ENCODE data around the gene TRIM51.
"Not testable (repeated sequence)": the region's sequence is repeated elsewhere in the genome, so short reads cannot be mapped to it uniquely, and the experiment has no call there.

DNA sequence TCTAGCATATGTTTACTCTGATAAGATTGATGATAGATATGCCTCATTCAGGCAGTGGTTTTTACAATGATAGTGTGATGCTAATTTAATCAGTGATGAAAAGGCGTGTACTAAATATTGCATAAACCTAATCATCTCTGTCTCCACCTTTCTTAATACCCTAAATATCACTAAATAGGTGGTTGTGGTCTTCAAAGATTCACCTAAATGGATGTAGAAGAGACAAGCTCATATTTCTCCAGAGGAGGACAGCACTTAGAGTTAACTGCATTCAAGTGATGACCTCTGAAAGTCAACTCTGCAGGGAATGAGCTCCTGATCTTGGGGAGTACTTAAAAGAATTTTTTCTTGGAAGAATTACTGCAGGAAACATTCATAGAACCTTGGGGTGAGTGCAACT is at the start of gene TRIM51:
- TF ChIP-seq, protein P1, sequence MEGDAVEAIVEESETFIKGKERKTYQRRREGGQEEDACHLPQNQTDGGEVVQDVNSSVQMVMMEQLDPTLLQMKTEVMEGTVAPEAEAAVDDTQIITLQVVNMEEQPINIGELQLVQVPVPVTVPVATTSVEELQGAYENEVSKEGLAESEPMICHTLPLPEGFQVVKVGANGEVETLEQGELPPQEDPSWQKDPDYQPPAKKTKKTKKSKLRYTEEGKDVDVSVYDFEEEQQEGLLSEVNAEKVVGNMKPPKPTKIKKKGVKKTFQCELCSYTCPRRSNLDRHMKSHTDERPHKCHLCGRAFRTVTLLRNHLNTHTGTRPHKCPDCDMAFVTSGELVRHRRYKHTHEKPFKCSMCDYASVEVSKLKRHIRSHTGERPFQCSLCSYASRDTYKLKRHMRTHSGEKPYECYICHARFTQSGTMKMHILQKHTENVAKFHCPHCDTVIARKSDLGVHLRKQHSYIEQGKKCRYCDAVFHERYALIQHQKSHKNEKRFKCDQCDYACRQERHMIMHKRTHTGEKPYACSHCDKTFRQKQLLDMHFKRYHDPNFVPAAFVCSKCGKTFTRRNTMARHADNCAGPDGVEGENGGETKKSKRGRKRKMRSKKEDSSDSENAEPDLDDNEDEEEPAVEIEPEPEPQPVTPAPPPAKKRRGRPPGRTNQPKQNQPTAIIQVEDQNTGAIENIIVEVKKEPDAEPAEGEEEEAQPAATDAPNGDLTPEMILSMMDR (IDR thresholded peaks at IDR 0.05) = not testable (repeated sequence)
- TF ChIP-seq EZH2 (IDR thresholded peaks at IDR 0.05; ENCODE audit: borderline replicate concordance, insufficient read depth, low read depth, low read length, poor library complexity, severe bottlenecking) = not testable (repeated sequence)
